HepG2 (cell line): ENCODE measurements around the gene ANKEF1. TPM values are rescaled to one million over a fixed set of nuclear protein-coding genes. Genes with fewer than 3 reads are reported as not detected.

ENCODE experiments used
- ATAC-seq: fragments of 200-7000 bp; cut with Tn5 transposase; 3 replicates; pipeline ENCODE4 v1.9.1; 2020; ENCODE audit warnings: mild to moderate bottlenecking, moderate library complexity
- BruUV-seq: library from RNA; stranded (reverse); fragments of 400-500 nt; replicated peaks from 2 replicates; lab custom pipeline; 2021; lab: Mats Ljungman, UMichigan
- CTCF ChIA-PET: fragments of 300-600 bp; formaldehyde crosslinking; extraction: SDS; loops from one replicate; lab custom pipeline; 2021; ENCODE audit warnings: low total read pairs, inconsistent platforms, low intra/inter-chr PET ratio; lab: Yijun Ruan, JAX
- POLR2A ChIA-PET: fragments of 350-600 bp; sonication (Branson Sonifier 250); formaldehyde crosslinking; loops from one replicate; lab custom pipeline; 2020; ENCODE audit warnings: antibody characterized with exemption, inconsistent platforms; lab: Yijun Ruan, JAX
- DNase-seq: peaks from one replicate; pipeline ENCODE4 v3.0.0-alpha.2; 2015; ENCODE audit warnings: low spot score
- FAIRE-seq: peaks from 3 replicates; lab custom pipeline; 2011; peaks lifted over from hg19 to GRCh38; lab: Jason Lieb, UNC
- H2AFZ ChIP-seq: one replicate; pipeline ENCODE4 v1.6.1; 2011; ENCODE audit warnings: low read length, inconsistent platforms
- H3K27ac ChIP-seq: fragments of 300-600 bp; 3 replicates; pipeline ENCODE4 v1.8.0; 2011; ENCODE audit warnings: mixed run types, mild to moderate bottlenecking, mixed read lengths, low read length, inconsistent platforms; ENCODE audit not compliant: insufficient read depth; ENCODE audit errors: extremely low read length
- H3K27me3 ChIP-seq, 2 experiments: fragments of 200-600 bp in 1 of 2; 2 replicates in 1 of 2; 3 replicates in 1 of 2; pipeline versions ENCODE4 v1.6.0 to v1.8.0; 2011; ENCODE audit warnings: low read length in 2 of 2, mild to moderate bottlenecking in 2 of 2, moderate library complexity in 2 of 2, inconsistent platforms in 1 of 2; ENCODE audit not compliant: insufficient read depth in 2 of 2, control insufficient read depth in 1 of 2
- H3K36me3 ChIP-seq, 2 experiments: fragments of 200-600 bp in 1 of 2; replicated peaks in 1 of 2; 2 replicates in 1 of 2; 3 replicates in 1 of 2; pipeline versions ENCODE4 v1.5.1 to v1.8.0; 2011; ENCODE audit warnings: low read length in 2 of 2, inconsistent platforms in 1 of 2; ENCODE audit not compliant: insufficient read depth in 2 of 2, control insufficient read depth in 1 of 2
- H3K4me1 ChIP-seq: 2 replicates; pipeline ENCODE4 v1.5.1; 2012; ENCODE audit warnings: low read length, inconsistent platforms; ENCODE audit not compliant: insufficient read depth
- H3K4me2 ChIP-seq: 2 replicates; pipeline ENCODE4 v1.6.0; 2011; ENCODE audit warnings: low read depth, low read length, inconsistent platforms
- H3K4me3 ChIP-seq, 3 experiments: fragments of 200-600 bp in 1 of 3; sonication (generic), shearing (Covaris generic) in 1 of 3; replicated peaks in 1 of 3; 2 replicates each; pipeline ENCODE4 v1.5.1; 2011 to 2016; ENCODE audit warnings: low read length in 3 of 3, inconsistent platforms in 2 of 3, low read depth in 2 of 3, mild to moderate bottlenecking in 2 of 3, control low read depth in 1 of 3, mixed read lengths in 1 of 3; ENCODE audit not compliant: insufficient read depth in 1 of 3
- H3K79me2 ChIP-seq: one replicate; pipeline ENCODE4 v1.6.1; 2011; ENCODE audit warnings: low read length, inconsistent platforms; ENCODE audit not compliant: insufficient read depth
- H3K9ac ChIP-seq: 2 replicates; pipeline ENCODE4 v1.6.0; 2011; ENCODE audit warnings: mild to moderate bottlenecking, low read depth, low read length, inconsistent platforms; ENCODE audit not compliant: insufficient read depth
- H3K9me3 ChIP-seq: 2 replicates; pipeline ENCODE4 v1.5.1; 2012; ENCODE audit warnings: mild to moderate bottlenecking, low read length
- H4K20me1 ChIP-seq: 2 replicates; pipeline ENCODE4 v1.6.0; 2011; ENCODE audit warnings: inconsistent platforms, mild to moderate bottlenecking, low read length, moderate library complexity; ENCODE audit not compliant: insufficient read depth
- RXRB ChIP-seq: IDR thresholded peaks from 2 replicates; pipeline ENCODE4 v1.6.1; 2016; ENCODE audit warnings: borderline replicate concordance, missing genetic modification reagents, missing compliant biosample characterization
- WGBS: methylation state at CpG from one replicate; pipeline ENCODE4 v1.1.6; 2017; ENCODE audit warnings: low lambda C conversion rate; 5-methylcytosine and 5-hydroxymethylcytosine counted together
- in situ Hi-C: cut with HindIII; loops from 2 replicates; pipeline ENCODE4 v1.10.0; 2017; ENCODE audit warnings: low pct_unique_long_range_greater_than_20kb; ENCODE audit not compliant: extremely low pct_ligation_motif_present
- intact Hi-C: fragments of 100-400 bp; cut with micrococcal nuclease; formaldehyde crosslinking; loops from one replicate; pipeline ENCODE4 v1.10.0; 2022; ENCODE audit not compliant: unreplicated experiment
- polyA plus RNA-seq, 8 experiments: library from polyadenylated mRNA; depleted of rRNA in 3 of 8; stranded (reverse) in 7 of 8; unstranded in 1 of 8; fragments of >200 nt; fragmentation: Illumina TruSeq in 4 of 8; extraction: Trizol in 4 of 8; gene quantifications; 2 replicates each; pipeline versions ENCODE4 v1.2.1 to v1.2.3, GENCODE V29; 2011 to 2016; ENCODE audit warnings: low read depth in 4 of 8, missing spikeins in 1 of 8, mixed read lengths in 1 of 8; ENCODE audit not compliant: insufficient read depth in 1 of 8
- total RNA-seq, 5 experiments: library from RNA; depleted of rRNA; stranded (reverse); fragments of >200 nt; fragmentation: Illumina TruSeq; extraction: Trizol; gene quantifications; 2 replicates each; pipeline ENCODE4 v1.2.3, GENCODE V29; 2016; ENCODE audit warnings: low read depth in 1 of 5
- TF ChIP-seq, protein P1 (sequence below): IDR thresholded peaks from 2 replicates; pipeline ENCODE4 v1.6.1; 2016; ENCODE audit warnings: missing compliant biosample characterization, missing genetic modification reagents, borderline replicate concordance
- TF ChIP-seq, protein P2 (sequence below): sonication (generic); formaldehyde crosslinking; IDR thresholded peaks from 2 replicates; pipeline ENCODE4 v1.8.1; 2023; ENCODE audit warnings: mild to moderate bottlenecking, missing genetic modification reagents, borderline replicate concordance
- TF ChIP-seq, protein P3 (sequence below): sonication (generic); formaldehyde crosslinking; conservative IDR thresholded peaks from 2 replicates; pipeline ENCODE4 v1.8.1; 2023; ENCODE audit warnings: missing genetic modification reagents

Gene ANKEF1
- total and polyA plus RNA-seq, 2 of the 13 experiments (the other 11 are each of a cell fraction or from before 2014, with no cell fraction given): 3.1 to 8.6 TPM

DNA sequence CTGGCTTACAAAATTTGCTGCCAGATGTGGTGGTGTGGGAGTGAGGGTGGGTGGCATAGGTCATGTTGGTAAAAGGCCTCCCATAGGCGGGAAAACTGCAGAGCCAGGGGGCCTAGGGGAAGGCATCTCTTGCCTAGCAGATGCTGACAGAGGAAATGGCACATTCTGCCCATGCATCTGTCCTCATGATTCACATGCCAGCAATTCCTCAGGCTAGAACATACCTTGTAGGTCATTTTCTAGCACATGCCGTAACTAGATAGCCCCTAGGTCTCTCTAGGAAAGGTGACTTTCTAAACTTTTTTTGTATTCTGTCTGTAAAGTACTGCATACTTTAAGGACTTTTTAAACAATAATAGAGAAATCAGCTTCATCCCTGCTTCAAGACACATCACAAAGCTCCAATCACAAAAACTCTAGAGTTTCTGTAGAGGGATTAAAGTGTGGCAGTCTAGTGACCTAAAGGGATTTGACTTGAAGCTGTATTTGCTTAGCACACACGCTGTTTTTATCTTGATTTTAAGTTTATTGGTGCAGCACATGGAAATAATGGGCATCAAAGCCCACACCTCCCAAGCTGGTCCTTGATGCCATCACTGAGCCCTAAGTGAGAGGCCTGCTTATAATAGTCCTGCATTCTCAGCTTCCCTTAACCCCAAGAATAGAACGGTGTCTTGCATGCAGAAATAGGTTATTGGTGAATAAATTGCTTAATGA is 55.2 kb downstream of the ANKEF1 start:
- in situ Hi-C loops: loop anchor here (5.0 to 25.0 kb wide), 4 partner anchors 113 to 1447 kb away; no protein-coding TSS in a partner anchor
- ATAC-seq: peak; percentile 44

More for the DNA sequence above, 55.2 kb downstream of the ANKEF1 start:
- Histone ChIP-seq H3K4me2 (no peak overlapping the region), H3K79me2 (no peaks in the 10 kb centered on the region)
- BruUV-seq: no TSS peak
- DNase-seq: no peak
- TF ChIP-seq, protein P1, sequence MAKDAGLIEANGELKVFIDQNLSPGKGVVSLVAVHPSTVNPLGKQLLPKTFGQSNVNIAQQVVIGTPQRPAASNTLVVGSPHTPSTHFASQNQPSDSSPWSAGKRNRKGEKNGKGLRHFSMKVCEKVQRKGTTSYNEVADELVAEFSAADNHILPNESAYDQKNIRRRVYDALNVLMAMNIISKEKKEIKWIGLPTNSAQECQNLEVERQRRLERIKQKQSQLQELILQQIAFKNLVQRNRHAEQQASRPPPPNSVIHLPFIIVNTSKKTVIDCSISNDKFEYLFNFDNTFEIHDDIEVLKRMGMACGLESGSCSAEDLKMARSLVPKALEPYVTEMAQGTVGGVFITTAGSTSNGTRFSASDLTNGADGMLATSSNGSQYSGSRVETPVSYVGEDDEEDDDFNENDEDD (CRISPR knock-in tag): no peak
- TF ChIP-seq, protein P2, sequence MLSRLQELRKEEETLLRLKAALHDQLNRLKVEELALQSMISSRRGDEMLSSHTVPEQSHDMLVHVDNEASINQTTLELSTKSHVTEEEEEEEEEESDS (CRISPR knock-in tag): no peak
- TF ChIP-seq, protein P3, sequence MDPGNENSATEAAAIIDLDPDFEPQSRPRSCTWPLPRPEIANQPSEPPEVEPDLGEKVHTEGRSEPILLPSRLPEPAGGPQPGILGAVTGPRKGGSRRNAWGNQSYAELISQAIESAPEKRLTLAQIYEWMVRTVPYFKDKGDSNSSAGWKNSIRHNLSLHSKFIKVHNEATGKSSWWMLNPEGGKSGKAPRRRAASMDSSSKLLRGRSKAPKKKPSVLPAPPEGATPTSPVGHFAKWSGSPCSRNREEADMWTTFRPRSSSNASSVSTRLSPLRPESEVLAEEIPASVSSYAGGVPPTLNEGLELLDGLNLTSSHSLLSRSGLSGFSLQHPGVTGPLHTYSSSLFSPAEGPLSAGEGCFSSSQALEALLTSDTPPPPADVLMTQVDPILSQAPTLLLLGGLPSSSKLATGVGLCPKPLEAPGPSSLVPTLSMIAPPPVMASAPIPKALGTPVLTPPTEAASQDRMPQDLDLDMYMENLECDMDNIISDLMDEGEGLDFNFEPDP (CRISPR knock-in tag): 0 out of 2 replicates have a peak, but pooled peaks have one; percentile 68
- no peak for TF ChIP-seq RXRB
- TF ChIP-seq, all 625 proteins: peak for 1
- Histone ChIP-seq H2AFZ (no peak overlapping the region), H3K4me3 (no peak overlapping the region), H3K9me3 (no peaks in the 10 kb centered on the region), H3K4me1 (no peaks in the 10 kb centered on the region), H3K36me3 (no peaks in the 10 kb centered on the region), H3K27me3 (no peaks in the 10 kb centered on the region), H3K27ac (no peak overlapping the region), H3K9ac (no peak overlapping the region), H4K20me1 (no peaks in the 10 kb centered on the region)
- POLR2A ChIA-PET: no interaction called here
- CTCF ChIA-PET: interaction anchor here (1.1 to 2.5 kb wide), 6 partner anchors 108 to 473 kb away, joined by 4 to 57 read pairs (median 5); no protein-coding TSS in a partner anchor
- FAIRE-seq: no peak
- intact Hi-C loops: loop anchor here (1.0 to 2.0 kb wide), 5 partner anchors 112 to 1454 kb away; no protein-coding TSS in a partner anchor
- 44% methylated on average over 4 of the region's 4 CpGs for whole genome bisulfite sequencing
